CD4-positive, CD25-positive, alpha-beta regulatory T cell (primary cell): ENCODE results near the gene UTY. TPM values are rescaled to one million over a fixed set of nuclear protein-coding genes. Genes with fewer than 3 reads are reported as not detected.
"Not testable (repeated sequence)": the region's sequence is repeated elsewhere in the genome, so short reads cannot be mapped to it uniquely, and the experiment has no call there.

Experiments used
- ATAC-seq, 2 donors: fragments of 150-1000 bp; cut with Tn5 transposase; one replicate each; pipeline ENCODE4 v1.10.0; 2021; ENCODE audit warnings: low read depth in 2 of 2, moderate number of reproducible peaks in 2 of 2, moderate library complexity in 1 of 2
- DNase-seq, 3 donors: peaks; one replicate each; pipeline versions ENCODE4 v3.0.0 to v3.0.0-alpha.2; 2012 to 2022; ENCODE audit warnings: mixed read lengths in 1 of 3
- H3K27ac ChIP-seq: one replicate; pipeline ENCODE4 v1.7.0; 2013; ENCODE audit warnings: mild to moderate bottlenecking, low read length; ENCODE audit not compliant: insufficient read depth, poor library complexity, severe bottlenecking
- H3K27me3 ChIP-seq: one replicate; pipeline ENCODE4 v1.7.0; 2013; ENCODE audit warnings: low read length; ENCODE audit not compliant: control insufficient read depth, insufficient read depth
- H3K36me3 ChIP-seq: one replicate; pipeline ENCODE4 v1.7.0; 2013; ENCODE audit warnings: mild to moderate bottlenecking, low read length, moderate library complexity; ENCODE audit not compliant: control insufficient read depth, insufficient read depth
- H3K4me1 ChIP-seq: 2 replicates; pipeline ENCODE4 v1.7.0; 2013; ENCODE audit warnings: mild to moderate bottlenecking, low read length; ENCODE audit not compliant: insufficient read depth, control insufficient read depth, poor library complexity, severe bottlenecking
- H3K4me3 ChIP-seq: one replicate; pipeline ENCODE4 v1.7.0; 2013; ENCODE audit warnings: low read depth, mild to moderate bottlenecking, low read length, moderate library complexity
- H3K9me3 ChIP-seq, 2 experiments: 1 replicate in 1 of 2; 2 replicates in 1 of 2; pipeline ENCODE4 v1.7.0; 2013; ENCODE audit warnings: low read length in 2 of 2, mild to moderate bottlenecking in 1 of 2, moderate library complexity in 1 of 2; ENCODE audit not compliant: control insufficient read depth in 2 of 2
- H3K27ac Mint-ChIP-seq, 3 donors: one replicate each; pipeline ENCODE4 v1.8.0; 2020 to 2022; ENCODE audit warnings: mild to moderate bottlenecking in 3 of 3, mixed read lengths in 3 of 3, moderate library complexity in 2 of 3
- H3K27me3 Mint-ChIP-seq: one replicate; pipeline ENCODE4 v1.8.0; 2022; ENCODE audit warnings: mild to moderate bottlenecking, mixed read lengths
- H3K36me3 Mint-ChIP-seq: one replicate; pipeline ENCODE4 v1.8.0; 2020; ENCODE audit warnings: mixed read lengths
- H3K4me1 Mint-ChIP-seq, 4 donors: one replicate each; pipeline ENCODE4 v1.8.0; 2020 to 2022; ENCODE audit warnings: mixed read lengths in 4 of 4, mild to moderate bottlenecking in 1 of 4
- H3K4me3 Mint-ChIP-seq, 4 donors: one replicate each; pipeline ENCODE4 v1.8.0; 2020 to 2022; ENCODE audit warnings: mild to moderate bottlenecking in 4 of 4, mixed read lengths in 4 of 4, moderate library complexity in 3 of 4
- H3K9me3 Mint-ChIP-seq, 7 donors: one replicate each; pipeline ENCODE4 v1.8.0; 2020 to 2022; ENCODE audit warnings: mixed read lengths in 7 of 7, mild to moderate bottlenecking in 3 of 7, moderate library complexity in 2 of 7
- polyA plus RNA-seq, 4 donors: library from polyadenylated mRNA; unstranded; fragments of 300-500 nt; fragmentation: Illumina TruSeq; gene quantifications; one replicate each; pipeline ENCODE4 v1.2.3, GENCODE V29; 2021
- total RNA-seq: library from RNA; stranded (reverse); gene quantifications from one replicate; pipeline ENCODE4 v1.2.3, GENCODE V29; 2022

The UTY gene
- total and polyA plus RNA-seq, 5 donors from 2014 or later = 14.6 TPM; not detected in 4

GRCh38 chrY:13299411-13299810 lies 180.4 kb downstream of the UTY start:
- H3K4me1 Mint-ChIP-seq = no peaks in the 10 kb centered on the region
- Histone ChIP-seq H3K36me3 (peaks cover 21% of the 10 kb centered on the region), H3K4me3 (no peak overlapping the region), H3K4me1 (no peaks in the 10 kb centered on the region), H3K27me3 (no peaks in the 10 kb centered on the region), H3K27ac (no peak overlapping the region), H3K9me3 (no peaks in the 10 kb centered on the region)
- ATAC-seq = no peak
- no peak for DNase-seq
- H3K9me3 Mint-ChIP-seq = no peaks in the 10 kb centered on the region
- H3K27ac Mint-ChIP-seq = no peak overlapping the region
- no peak overlapping the region for H3K4me3 Mint-ChIP-seq
- no peaks in the 10 kb centered on the region for H3K36me3 Mint-ChIP-seq
- no peaks in the 10 kb centered on the region for H3K27me3 Mint-ChIP-seq

- DNase-seq (no peak), ATAC-seq (no peak)
- Mint-ChIP-seq H3K9me3 (no peaks in the 10 kb centered on the region), H3K36me3 (no peaks in the 10 kb centered on the region), H3K4me3 (no peak overlapping the region), H3K27ac (no peak overlapping the region), H3K4me1 (no peaks in the 10 kb centered on the region), H3K27me3 (no peaks in the 10 kb centered on the region)
- no peaks in the 10 kb centered on the region for H3K4me1 ChIP-seq
- peaks cover 24% of the 10 kb centered on the region for H3K36me3 ChIP-seq
- H3K9me3 ChIP-seq = no peaks in the 10 kb centered on the region
- no peaks in the 10 kb centered on the region for H3K27me3 ChIP-seq
- H3K27ac ChIP-seq = no peak overlapping the region
- H3K4me3 ChIP-seq = no peak overlapping the region
These were observed 183.5 kb downstream of the UTY start for GRCh38 chrY:13296176-13296890.

GRCh38 chrY:13295026-13295425 lies 184.8 kb downstream of the UTY start:
- H3K4me1 ChIP-seq = no peaks in the 10 kb centered on the region
- Mint-ChIP-seq H3K4me3 (no peak overlapping the region), H3K4me1 (no peaks in the 10 kb centered on the region), H3K36me3 (no peaks in the 10 kb centered on the region), H3K9me3 (no peaks in the 10 kb centered on the region), H3K27me3 (no peaks in the 10 kb centered on the region), H3K27ac (no peak overlapping the region)
- H3K36me3 ChIP-seq = peaks cover 34% of the 10 kb centered on the region
- no peak overlapping the region for H3K4me3 ChIP-seq
- DNase-seq = no peak
- H3K9me3 ChIP-seq = no peaks in the 10 kb centered on the region
- no peak overlapping the region for H3K27ac ChIP-seq
- ATAC-seq = no peak
- no peaks in the 10 kb centered on the region for H3K27me3 ChIP-seq

DNA sequence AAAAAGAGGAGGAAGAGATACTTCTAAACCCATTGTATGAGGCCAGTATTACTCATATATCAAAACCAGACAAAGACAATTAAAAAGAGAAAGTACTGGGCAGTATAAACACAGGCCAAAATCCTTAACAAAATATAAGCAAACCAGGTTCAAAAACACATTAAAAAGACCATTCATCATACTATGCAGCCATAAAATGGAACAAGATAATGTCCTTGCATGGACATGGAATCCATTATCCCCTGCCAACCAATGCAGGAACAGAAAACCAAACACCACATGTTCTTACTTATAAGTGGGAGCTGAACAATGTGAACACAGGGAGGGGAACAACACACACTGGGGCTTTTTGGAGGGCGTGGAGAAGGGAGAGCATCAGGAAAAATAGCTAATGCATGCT lies 188.6 kb downstream of the UTY start:
- Mint-ChIP-seq H3K4me3 (no peak overlapping the region), H3K27me3 (no peaks in the 10 kb centered on the region), H3K27ac (no peak overlapping the region), H3K9me3 (peaks cover 0 to 3% (median 0%) of the 10 kb centered on the region in 7 donors), H3K4me1 (no peaks in the 10 kb centered on the region), H3K36me3 (no peaks in the 10 kb centered on the region)
- Histone ChIP-seq H3K4me3 (no peak overlapping the region), H3K27me3 (no peaks in the 10 kb centered on the region), H3K9me3 (peaks cover 3 to 7% of the 10 kb centered on the region in 2 experiments), H3K4me1 (no peaks in the 10 kb centered on the region), H3K36me3 (peaks cover 54% of the 10 kb centered on the region), H3K27ac (no peak overlapping the region)
- DNase-seq (no peak), ATAC-seq (no peak)

DNA sequence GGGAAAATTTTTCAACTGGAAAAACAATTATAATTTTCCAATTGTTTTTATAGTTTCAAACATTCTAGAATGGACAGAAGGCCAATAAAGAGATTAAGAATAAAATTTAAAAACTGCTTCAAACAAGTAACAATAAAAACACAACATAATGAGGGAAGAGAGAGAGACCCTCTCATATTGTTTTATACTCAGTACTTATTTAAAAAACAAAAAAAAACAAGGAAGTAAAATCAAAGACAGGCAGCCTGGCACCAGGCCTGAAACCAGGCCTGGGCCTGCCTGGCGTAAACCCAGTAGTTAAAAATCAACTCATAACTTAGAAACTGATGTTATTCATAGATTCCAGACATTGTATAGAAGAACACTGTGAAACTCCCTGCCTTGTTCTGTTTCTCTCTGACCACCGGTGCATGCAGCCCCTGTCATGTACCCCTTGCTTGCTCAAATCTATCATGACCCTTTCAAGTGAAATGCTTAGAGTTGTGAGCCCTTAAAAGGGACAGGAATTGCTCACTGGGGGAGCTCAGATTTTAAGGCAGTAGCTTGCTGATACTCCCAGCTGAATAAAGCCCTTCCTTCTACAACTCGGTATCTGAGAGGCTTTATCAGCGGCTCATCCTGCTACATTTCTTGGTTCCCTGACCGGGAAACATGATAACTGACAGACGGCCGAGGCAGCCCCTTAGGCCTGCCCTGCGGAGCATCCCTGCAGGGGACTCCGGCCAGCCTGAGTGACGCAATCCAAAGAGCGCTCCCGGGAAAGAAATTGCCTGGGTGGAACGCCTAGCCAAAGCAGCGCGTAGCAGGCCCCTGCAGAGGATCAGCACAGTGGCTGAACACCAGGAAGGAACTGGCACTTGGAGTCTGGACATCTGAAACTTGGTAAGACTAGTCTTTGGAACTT lies 197.4 kb downstream of the UTY start:
- not testable (repeated sequence) for H3K27me3 ChIP-seq, H3K4me3 Mint-ChIP-seq, H3K9me3 Mint-ChIP-seq, DNase-seq, H3K4me3 ChIP-seq, H3K9me3 ChIP-seq, H3K36me3 Mint-ChIP-seq, ATAC-seq, H3K27me3 Mint-ChIP-seq, H3K27ac Mint-ChIP-seq, H3K4me1 Mint-ChIP-seq, H3K4me1 ChIP-seq, H3K27ac ChIP-seq
- peaks cover 27% of the 10 kb centered on the region for H3K36me3 ChIP-seq

- ATAC-seq = no peak
- Mint-ChIP-seq H3K27me3 (no peaks in the 10 kb centered on the region), H3K4me1 (peaks cover 0 to 2% (median 0%) of the 10 kb centered on the region in 4 donors), H3K27ac (no peak overlapping the region), H3K36me3 (no peaks in the 10 kb centered on the region), H3K9me3 (no peaks in the 10 kb centered on the region), H3K4me3 (no peak overlapping the region)
- no peaks in the 10 kb centered on the region for H3K9me3 ChIP-seq
- no peaks in the 10 kb centered on the region for H3K4me1 ChIP-seq
- no peak overlapping the region for H3K27ac ChIP-seq
- no peak for DNase-seq
- no peak overlapping the region for H3K4me3 ChIP-seq
- H3K36me3 ChIP-seq = peaks cover 14% of the 10 kb centered on the region
- H3K27me3 ChIP-seq = no peaks in the 10 kb centered on the region
These were observed 200.3 kb downstream of the UTY start for GRCh38 chrY:13279561-13279960.

DNA sequence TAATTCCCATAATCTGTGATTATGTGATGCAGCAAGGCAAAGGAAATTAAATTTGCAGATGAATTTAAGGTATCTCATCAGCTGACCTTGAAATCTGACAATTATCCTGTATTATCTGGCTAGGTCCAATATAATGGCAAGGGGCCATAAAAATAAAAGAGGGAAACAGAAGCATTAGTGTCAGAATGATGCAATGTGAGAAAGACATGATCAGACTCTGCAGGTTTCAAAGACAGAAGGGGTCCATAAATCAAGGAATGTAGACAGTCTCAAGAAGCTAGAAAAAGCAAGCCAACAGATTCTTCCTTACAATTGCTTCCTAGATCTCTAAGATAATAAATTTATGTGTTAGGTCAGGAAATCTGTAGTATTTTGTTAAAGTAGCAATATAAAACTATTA lies 208.1 kb downstream of the UTY start:
- Histone ChIP-seq H3K27ac (no peak overlapping the region), H3K27me3 (no peaks in the 10 kb centered on the region), H3K4me1 (no peaks in the 10 kb centered on the region), H3K9me3 (no peaks in the 10 kb centered on the region), H3K36me3 (peaks cover 14% of the 10 kb centered on the region), H3K4me3 (no peak overlapping the region)
- DNase-seq (no peak), ATAC-seq (no peak)
- Mint-ChIP-seq H3K36me3 (no peaks in the 10 kb centered on the region), H3K4me1 (peaks cover 0 to 7% (median under 1%) of the 10 kb centered on the region in 4 donors), H3K27me3 (no peaks in the 10 kb centered on the region), H3K27ac (no peak overlapping the region), H3K9me3 (no peaks in the 10 kb centered on the region), H3K4me3 (no peak overlapping the region)
